HepG2 (cell line): ENCODE measurements around the gene TAF1D. TPM values are rescaled to one million over a fixed set of nuclear protein-coding genes. Genes with fewer than 3 reads are reported as not detected.

Experiments
- CEBPG ChIP-seq: IDR thresholded peaks from 2 replicates; pipeline ENCODE4 v1.6.1; 2016
- ELF1 ChIP-seq: sonication (generic); formaldehyde crosslinking; IDR thresholded peaks from 2 replicates; pipeline ENCODE4 v1.4.0; 2020; ENCODE audit warnings: missing genetic modification reagents
- GABPB1 ChIP-seq: IDR thresholded peaks from 2 replicates; pipeline ENCODE4 v1.6.1; 2016; ENCODE audit warnings: mild to moderate bottlenecking, missing genetic modification reagents, moderate library complexity, missing compliant biosample characterization
- GMEB2 ChIP-seq: IDR thresholded peaks from 2 replicates; pipeline ENCODE4 v1.6.1; 2016; ENCODE audit warnings: missing biosample characterization, missing genetic modification reagents, low read depth
- HNF1B ChIP-seq: sonication (generic); formaldehyde crosslinking; IDR thresholded peaks from 2 replicates; pipeline ENCODE4 v1.5.1; 2020; ENCODE audit warnings: mild to moderate bottlenecking, moderate library complexity, missing genetic modification reagents
- KDM5A ChIP-seq: fragments of 200-600 bp; sonication (generic); IDR thresholded peaks from 2 replicates; pipeline ENCODE4 v1.7.0; 2018; ENCODE audit warnings: antibody characterized with exemption, mild to moderate bottlenecking, low read length, borderline replicate concordance
- NKX3-1 ChIP-seq: sonication (generic); formaldehyde crosslinking; IDR thresholded peaks from 2 replicates; pipeline ENCODE4 v1.5.0; 2020; ENCODE audit warnings: missing genetic modification reagents
- PCBP1 ChIP-seq: fragments of 200-400 bp; formaldehyde crosslinking; IDR thresholded peaks from 2 replicates; pipeline ENCODE4 v1.6.1; 2017; ENCODE audit warnings: mild to moderate bottlenecking, low read depth, low read length, borderline replicate concordance
- RBM22 ChIP-seq: fragments of 200-400 bp; formaldehyde crosslinking; optimal IDR thresholded peaks from 2 replicates; pipeline ENCODE3; 2017; ENCODE audit warnings: mild to moderate bottlenecking, low read length, moderate library complexity
- RXRB ChIP-seq: IDR thresholded peaks from 2 replicates; pipeline ENCODE4 v1.6.1; 2016; ENCODE audit warnings: borderline replicate concordance, missing genetic modification reagents, missing compliant biosample characterization
- TRAFD1 ChIP-seq: sonication (generic); formaldehyde crosslinking; IDR thresholded peaks from 2 replicates; pipeline ENCODE4 v1.5.1; 2020; ENCODE audit warnings: missing genetic modification reagents, mild to moderate bottlenecking, borderline replicate concordance
- XRCC5 ChIP-seq: fragments of 200-400 bp; formaldehyde crosslinking; optimal IDR thresholded peaks from 2 replicates; pipeline ENCODE3; 2017; ENCODE audit warnings: mild to moderate bottlenecking, low read length
- ZNF17 ChIP-seq: sonication (generic); formaldehyde crosslinking; IDR thresholded peaks from 2 replicates; pipeline ENCODE4 v1.5.0; 2020; ENCODE audit warnings: mild to moderate bottlenecking, missing genetic modification reagents
- ZNF460 ChIP-seq: sonication (generic); formaldehyde crosslinking; IDR thresholded peaks from 2 replicates; pipeline ENCODE4 v1.5.1; 2020; ENCODE audit warnings: missing genetic modification reagents, mild to moderate bottlenecking, borderline replicate concordance
- ZNF530 ChIP-seq: sonication (generic); formaldehyde crosslinking; IDR thresholded peaks from 2 replicates; pipeline ENCODE4 v1.5.0; 2020; ENCODE audit warnings: low read depth, mild to moderate bottlenecking, missing genetic modification reagents
- ZSCAN9 ChIP-seq: IDR thresholded peaks from 2 replicates; pipeline ENCODE4 v1.6.1; 2016; ENCODE audit warnings: borderline replicate concordance
- polyA plus RNA-seq, 8 experiments: library from polyadenylated mRNA; depleted of rRNA in 3 of 8; stranded (reverse) in 7 of 8; unstranded in 1 of 8; fragments of >200 nt; fragmentation: Illumina TruSeq in 4 of 8; extraction: Trizol in 4 of 8; gene quantifications; 2 replicates each; pipeline versions ENCODE4 v1.2.1 to v1.2.3, GENCODE V29; 2011 to 2016; ENCODE audit warnings: low read depth in 4 of 8, missing spikeins in 1 of 8, mixed read lengths in 1 of 8; ENCODE audit not compliant: insufficient read depth in 1 of 8
- total RNA-seq, 5 experiments: library from RNA; depleted of rRNA; stranded (reverse); fragments of >200 nt; fragmentation: Illumina TruSeq; extraction: Trizol; gene quantifications; 2 replicates each; pipeline ENCODE4 v1.2.3, GENCODE V29; 2016; ENCODE audit warnings: low read depth in 1 of 5
- TF ChIP-seq, protein P1 (sequence below): sonication (generic); formaldehyde crosslinking; IDR thresholded peaks from 2 replicates; pipeline ENCODE4 v1.4.0; 2020; ENCODE audit warnings: missing genetic modification reagents, borderline replicate concordance
- TF ChIP-seq, protein P2 (sequence below): sonication (generic); formaldehyde crosslinking; IDR thresholded peaks from 2 replicates; pipeline ENCODE4 v1.4.0; 2020; ENCODE audit warnings: mild to moderate bottlenecking, missing genetic modification reagents
- TF ChIP-seq, protein P3 (sequence below): sonication (generic); formaldehyde crosslinking; IDR thresholded peaks from 2 replicates; pipeline ENCODE4 v1.4.0; 2020; ENCODE audit warnings: missing genetic modification reagents

TAF1D gene
- total and polyA plus RNA-seq, 2 of the 13 experiments (the other 11 are each of a cell fraction or from before 2014, with no cell fraction given): 132 to 207 TPM

DNA sequence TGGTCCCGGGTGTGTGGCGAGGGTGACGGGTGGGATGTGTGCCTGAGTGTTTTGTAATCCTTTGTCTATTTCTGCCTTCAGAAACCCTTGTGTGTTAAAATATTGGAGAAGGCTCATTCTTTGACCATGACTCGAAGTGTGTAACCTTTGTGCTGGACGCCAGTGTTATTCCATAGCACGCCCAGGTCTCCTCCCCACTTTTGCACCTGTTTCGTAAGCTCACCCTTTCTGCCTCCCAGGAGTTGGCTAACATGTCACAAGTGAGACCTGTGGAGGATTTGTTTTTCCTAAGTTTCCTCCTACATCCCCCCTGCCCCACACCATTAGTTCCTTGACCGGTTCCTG is 559 bp upstream of the TAF1D start (continued):
- TF ChIP-seq GMEB2 (CRISPR knock-in tag) (no peak), CEBPG (CRISPR knock-in tag) (peak; percentile 92), GABPB1 (CRISPR knock-in tag) (no peak), ELF1 (no peak), ZNF460 (no peak), TRAFD1 (CRISPR knock-in tag) (no peak), KDM5A (no peak), ZNF17 (CRISPR knock-in tag) (no peak), HNF1B (peak; percentile 5; the same call in 1 of the 2 replicates), ZSCAN9 (no peak; the same call in 1 of the 2 replicates), XRCC5 (no peak), PCBP1 (no peak), RBM22 (no peak), ZNF530 (CRISPR knock-in tag) (no peak), NKX3-1 (no peak), RXRB (0 out of 2 replicates have a peak, but pooled peaks have one; percentile 15)
- TF ChIP-seq, protein P1, sequence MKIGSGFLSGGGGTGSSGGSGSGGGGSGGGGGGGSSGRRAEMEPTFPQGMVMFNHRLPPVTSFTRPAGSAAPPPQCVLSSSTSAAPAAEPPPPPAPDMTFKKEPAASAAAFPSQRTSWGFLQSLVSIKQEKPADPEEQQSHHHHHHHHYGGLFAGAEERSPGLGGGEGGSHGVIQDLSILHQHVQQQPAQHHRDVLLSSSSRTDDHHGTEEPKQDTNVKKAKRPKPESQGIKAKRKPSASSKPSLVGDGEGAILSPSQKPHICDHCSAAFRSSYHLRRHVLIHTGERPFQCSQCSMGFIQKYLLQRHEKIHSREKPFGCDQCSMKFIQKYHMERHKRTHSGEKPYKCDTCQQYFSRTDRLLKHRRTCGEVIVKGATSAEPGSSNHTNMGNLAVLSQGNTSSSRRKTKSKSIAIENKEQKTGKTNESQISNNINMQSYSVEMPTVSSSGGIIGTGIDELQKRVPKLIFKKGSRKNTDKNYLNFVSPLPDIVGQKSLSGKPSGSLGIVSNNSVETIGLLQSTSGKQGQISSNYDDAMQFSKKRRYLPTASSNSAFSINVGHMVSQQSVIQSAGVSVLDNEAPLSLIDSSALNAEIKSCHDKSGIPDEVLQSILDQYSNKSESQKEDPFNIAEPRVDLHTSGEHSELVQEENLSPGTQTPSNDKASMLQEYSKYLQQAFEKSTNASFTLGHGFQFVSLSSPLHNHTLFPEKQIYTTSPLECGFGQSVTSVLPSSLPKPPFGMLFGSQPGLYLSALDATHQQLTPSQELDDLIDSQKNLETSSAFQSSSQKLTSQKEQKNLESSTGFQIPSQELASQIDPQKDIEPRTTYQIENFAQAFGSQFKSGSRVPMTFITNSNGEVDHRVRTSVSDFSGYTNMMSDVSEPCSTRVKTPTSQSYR (CRISPR knock-in tag): no peak
- TF ChIP-seq, protein P2, sequence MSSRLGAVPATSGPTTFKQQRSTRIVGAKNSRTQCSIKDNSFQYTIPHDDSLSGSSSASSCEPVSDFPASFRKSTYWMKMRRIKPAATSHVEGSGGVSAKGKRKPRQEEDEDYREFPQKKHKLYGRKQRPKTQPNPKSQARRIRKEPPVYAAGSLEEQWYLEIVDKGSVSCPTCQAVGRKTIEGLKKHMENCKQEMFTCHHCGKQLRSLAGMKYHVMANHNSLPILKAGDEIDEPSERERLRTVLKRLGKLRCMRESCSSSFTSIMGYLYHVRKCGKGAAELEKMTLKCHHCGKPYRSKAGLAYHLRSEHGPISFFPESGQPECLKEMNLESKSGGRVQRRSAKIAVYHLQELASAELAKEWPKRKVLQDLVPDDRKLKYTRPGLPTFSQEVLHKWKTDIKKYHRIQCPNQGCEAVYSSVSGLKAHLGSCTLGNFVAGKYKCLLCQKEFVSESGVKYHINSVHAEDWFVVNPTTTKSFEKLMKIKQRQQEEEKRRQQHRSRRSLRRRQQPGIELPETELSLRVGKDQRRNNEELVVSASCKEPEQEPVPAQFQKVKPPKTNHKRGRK (CRISPR knock-in tag): no peak
- TF ChIP-seq, protein P3, sequence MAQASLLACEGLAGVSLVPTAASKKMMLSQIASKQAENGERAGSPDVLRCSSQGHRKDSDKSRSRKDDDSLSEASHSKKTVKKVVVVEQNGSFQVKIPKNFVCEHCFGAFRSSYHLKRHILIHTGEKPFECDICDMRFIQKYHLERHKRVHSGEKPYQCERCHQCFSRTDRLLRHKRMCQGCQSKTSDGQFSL (CRISPR knock-in tag): no peak
- TF ChIP-seq, all 625 proteins: peak for 77
